Measurements from ENCODE around the gene PPP2R2C. TPM values are rescaled to one million over a fixed set of nuclear protein-coding genes. Genes with fewer than 3 reads are reported as not detected.

PPP2R2C gene
- total RNA-seq, 1 experiment from 2014 or later = 32.9 TPM

GRCh38 chr4:6351246-6352000 lies 121.0 kb downstream of the PPP2R2C start:
- no peak for ATAC-seq
- no peaks in the 10 kb centered on the region for H3K79me2 ChIP-seq (ENCODE audit: insufficient read depth, low read length)
- intact Hi-C loops (cut with micrococcal nuclease) = no loop called here

GRCh38 chr4:6350646-6351045 lies 121.8 kb downstream of the PPP2R2C start:
- Histone ChIP-seq H3K4me1 (ENCODE audit: control insufficient read depth in 1 of 2, insufficient read depth in 2 of 2, low read length in 2 of 2) (no peaks in the 10 kb centered on the region), H3K9me3 (ENCODE audit: control insufficient read depth in 1 of 2, insufficient read depth in 1 of 2, low read depth in 1 of 2, low read length in 2 of 2) (no peaks in the 10 kb centered on the region), H3K4me2 (ENCODE audit: low read length) (no peak overlapping the region), H3K9me2 (ENCODE audit: insufficient read depth) (no peaks in the 10 kb centered on the region), H3K36me3 (ENCODE audit: control insufficient read depth in 1 of 2, insufficient read depth in 2 of 2, low read length in 2 of 2) (no peaks in the 10 kb centered on the region), H3K27ac (ENCODE audit: low read depth, low read length) (no peak overlapping the region), H4K20me1 (ENCODE audit: insufficient read depth) (no peaks in the 10 kb centered on the region), H3K27me3 (ENCODE audit: insufficient read depth, low read length) (no peaks in the 10 kb centered on the region), H3K79me2 (ENCODE audit: insufficient read depth, low read length) (no peaks in the 10 kb centered on the region), H3K9ac (ENCODE audit: low read length) (no peak overlapping the region), H2AFZ (ENCODE audit: low read depth, low read length, poor library complexity, severe bottlenecking) (no peak overlapping the region), H3K4me3 (replicated peaks in 1 of 2; ENCODE audit: low read depth in 1 of 2, low read length in 2 of 2) (no peak overlapping the region)
- ChIA-PET POLR2A (no interaction called here), RAD21 (ENCODE audit: low non-redundant PET in 1 of 2, low total read pairs in 2 of 2, uncharacterized antibody in 2 of 2, unreplicated experiment in 2 of 2) (no interaction called here), CTCF (no interaction called here)
- no peak for ATAC-seq
- intact Hi-C loops (cut with micrococcal nuclease) = no loop called here
- DNase-seq (ENCODE audit: low read depth, low spot score) = no peak
- BruUV-seq (replicated peaks) = no TSS peak
- TF ChIP-seq TCF7L2 (IDR thresholded peaks at IDR 0.05; ENCODE audit: borderline replicate concordance, extremely low read depth, insufficient read depth, insufficient read length) (no peak), SIN3A (IDR thresholded peaks at IDR 0.05; ENCODE audit: low read depth) (no peak), POLR2AphosphoS5 (IDR thresholded peaks at IDR 0.05; ENCODE audit: low read depth, low read length) (no peak), ZBTB33 (IDR thresholded peaks at IDR 0.05; ENCODE audit: extremely low read depth, insufficient replicate concordance, low read length) (no peak), EZH2phosphoT487 (IDR thresholded peaks at IDR 0.05; ENCODE audit: borderline replicate concordance) (no peak), EGR1 (IDR thresholded peaks at IDR 0.05; ENCODE audit: low read depth) (no peak), ZFX (IDR thresholded peaks at IDR 0.05) (no peak), YY1 (IDR thresholded peaks at IDR 0.05; ENCODE audit: extremely low read depth, insufficient replicate concordance, low read depth, low read length) (no peak), CTCF (IDR thresholded peaks at IDR 0.05 in 2 of 3, conservative IDR thresholded peaks at IDR 0.05 in 1 of 3; ENCODE audit: borderline replicate concordance in 1 of 3, insufficient read depth in 1 of 3, low read depth in 2 of 3, low read length in 2 of 3) (no peak)

More at GRCh38 chr4:6351246-6352000, 121.0 kb downstream of the PPP2R2C start:
- H2AFZ ChIP-seq (ENCODE audit: low read depth, low read length, poor library complexity, severe bottlenecking) = no peak overlapping the region
- no TSS peak for BruUV-seq (replicated peaks)
- no peak overlapping the region for H3K27ac ChIP-seq (ENCODE audit: low read depth, low read length)
- H3K4me2 ChIP-seq (ENCODE audit: low read length) = no peak overlapping the region
- H3K9me2 ChIP-seq (ENCODE audit: insufficient read depth) = no peaks in the 10 kb centered on the region
- ChIA-PET RAD21 (ENCODE audit: low non-redundant PET in 1 of 2, low total read pairs in 2 of 2, uncharacterized antibody in 2 of 2, unreplicated experiment in 2 of 2) (no interaction called here), POLR2A (no interaction called here), CTCF (interaction anchor here (1.6 kb wide), 1 partner anchor 21 kb away, joined by 4 read pairs; no protein-coding TSS in a partner anchor)
- no peaks in the 10 kb centered on the region for H3K4me1 ChIP-seq (ENCODE audit: control insufficient read depth in 1 of 2, insufficient read depth in 2 of 2, low read length in 2 of 2)
- DNase-seq (ENCODE audit: low read depth, low spot score) = no peak
- no peaks in the 10 kb centered on the region for H4K20me1 ChIP-seq (ENCODE audit: insufficient read depth)
- no peaks in the 10 kb centered on the region for H3K27me3 ChIP-seq (ENCODE audit: insufficient read depth, low read length)
- H3K4me3 ChIP-seq (replicated peaks in 1 of 2; ENCODE audit: low read depth in 1 of 2, low read length in 2 of 2) = no peak overlapping the region
- no peaks in the 10 kb centered on the region for H3K36me3 ChIP-seq (ENCODE audit: control insufficient read depth in 1 of 2, insufficient read depth in 2 of 2, low read length in 2 of 2)
- H3K9me3 ChIP-seq (ENCODE audit: control insufficient read depth in 1 of 2, insufficient read depth in 1 of 2, low read depth in 1 of 2, low read length in 2 of 2) = no peaks in the 10 kb centered on the region
- TF ChIP-seq ZNF274 (IDR thresholded peaks at IDR 0.05; ENCODE audit: low read depth, low read length) (no peak), TCF7L2 (IDR thresholded peaks at IDR 0.05; ENCODE audit: borderline replicate concordance, extremely low read depth, insufficient read depth, insufficient read length) (no peak)
- no peak overlapping the region for H3K9ac ChIP-seq (ENCODE audit: low read length)

All from HCT116 (cell line).